ENCODE data around the gene ADISSP.
A peak's percentile ranks its signal among the peaks of the same experiment; 100 is the strongest.

ADISSP gene

GRCh38 chr20:3783511-3784195 is 16.1 kb upstream of the ADISSP start:
- no peak for TF ChIP-seq CTCF (IDR thresholded peaks at IDR 0.05)
- Histone ChIP-seq H3K4me1 (peaks cover 6 to 53% (median 41%) of the 10 kb centered on the region in 4 donors), H3K36me3 (peaks cover 0 to 7% (median 6%) of the 10 kb centered on the region in 3 donors), H3K27ac (peak overlapping the region; percentile 13 to 29), H3K4me3 (peak overlapping the region in 1 of 2 donors; percentile 85), H3K9me3 (no peaks in the 10 kb centered on the region), H3K27me3 (no peaks in the 10 kb centered on the region)
- DNase-seq, result no peak
- intact Hi-C loops (cut with DNase I; ENCODE audit: low total_unique reads), result loop anchor here (10.0 kb wide), 1 partner anchor 71 kb away; no protein-coding TSS in a partner anchor

GRCh38 chr20:3783068-3783489 is 15.5 kb upstream of the ADISSP start:
- peak in 1 of 2 donors; percentile 64 for DNase-seq
- no peak for TF ChIP-seq CTCF (IDR thresholded peaks at IDR 0.05)
- intact Hi-C loops (cut with DNase I; ENCODE audit: low total_unique reads), result loop anchor here (10.0 kb wide), 1 partner anchor 72 kb away; no protein-coding TSS in a partner anchor
- Histone ChIP-seq H3K27ac (no peak overlapping the region), H3K4me3 (no peak overlapping the region), H3K9me3 (no peaks in the 10 kb centered on the region), H3K36me3 (peaks cover 0 to 7% (median 6%) of the 10 kb centered on the region in 3 donors), H3K4me1 (peaks cover 6 to 58% (median 47%) of the 10 kb centered on the region in 4 donors), H3K27me3 (no peaks in the 10 kb centered on the region)

- H3K4me1 ChIP-seq, result peaks cover 6 to 62% (median 50%) of the 10 kb centered on the region in 4 donors
- DNase-seq, result no peak
- H3K36me3 ChIP-seq, result peaks cover 0 to 7% (median 6%) of the 10 kb centered on the region in 3 donors
- no peak overlapping the region for H3K4me3 ChIP-seq
- H3K9me3 ChIP-seq, result no peaks in the 10 kb centered on the region
- H3K27ac ChIP-seq, result no peak overlapping the region
- intact Hi-C loops (cut with DNase I; ENCODE audit: low total_unique reads), result loop anchor here (10.0 kb wide), 1 partner anchor 72 kb away; no protein-coding TSS in a partner anchor
- no peak for TF ChIP-seq CTCF (IDR thresholded peaks at IDR 0.05)
- no peaks in the 10 kb centered on the region for H3K27me3 ChIP-seq
These were observed 15.0 kb upstream of the ADISSP start for GRCh38 chr20:3782597-3782996.

- no peaks in the 10 kb centered on the region for H3K9me3 ChIP-seq
- intact Hi-C loops (cut with DNase I; ENCODE audit: low total_unique reads), result loop anchor here (2.0 to 10.0 kb wide), 2 partner anchors 15 to 73 kb away; partner anchors contain the start of gene ADISSP
- peaks cover 0 to 7% (median 6%) of the 10 kb centered on the region in 3 donors for H3K36me3 ChIP-seq
- H3K27ac ChIP-seq, result peak within 1 kb of the TSS; percentile 52 to 65
- peaks cover 6 to 68% (median 48%) of the 10 kb centered on the region in 4 donors for H3K4me1 ChIP-seq
- no peaks in the 10 kb centered on the region for H3K27me3 ChIP-seq
- TF ChIP-seq CTCF (IDR thresholded peaks at IDR 0.05), result peak; percentile 42 to 58
- peak; percentile 83 to 91 for DNase-seq
- H3K4me3 ChIP-seq, result peak within 1 kb of the TSS in 1 of 2 donors; percentile 39
These were observed 13.8 kb upstream of the ADISSP start, which contains the start of gene SPEF1 for GRCh38 chr20:3781153-3781910. SPEF1 (minus strand) TSS chr20:3781448; CDS start chr20:3781287, 161 bp downstream.

- no peak for TF ChIP-seq CTCF (IDR thresholded peaks at IDR 0.05)
- DNase-seq, result peak in 1 of 2 donors; percentile 61
- H3K27me3 ChIP-seq, result no peaks in the 10 kb centered on the region
- intact Hi-C loops (cut with DNase I; ENCODE audit: low total_unique reads), result loop anchor here (5.0 kb wide), 1 partner anchor 102 kb away; no protein-coding TSS in a partner anchor
- H3K4me3 ChIP-seq, result no peak overlapping the region
- no peaks in the 10 kb centered on the region for H3K9me3 ChIP-seq
- H3K36me3 ChIP-seq, result peaks cover 0 to under 1% (median 0%) of the 10 kb centered on the region in 3 donors
- H3K4me1 ChIP-seq, result peaks cover 6 to 49% (median 30%) of the 10 kb centered on the region in 4 donors
- no peak overlapping the region for H3K27ac ChIP-seq
These were observed 11.4 kb upstream of the ADISSP start for GRCh38 chr20:3778976-3779375.
